DND-41 (cell line): ENCODE measurements around the gene ATP1A3.
A peak's percentile ranks its signal among the peaks of the same experiment; 100 is the strongest.
"Not testable (repeated sequence)": the region's sequence is repeated elsewhere in the genome, so short reads cannot be mapped to it uniquely, and the experiment has no call there.

Source experiments
- ATAC-seq: fragments of 200-7000 bp; cut with Tn5 transposase; 3 replicates; pipeline ENCODE4 v1.9.1; 2021; ENCODE audit warnings: low read depth; ENCODE audit not compliant: insufficient read depth
- DNase-seq: peaks from one replicate; pipeline ENCODE4 v3.0.0-alpha.2; 2020
- H2AFZ ChIP-seq: 2 replicates; pipeline ENCODE4 v1.6.0; 2012; ENCODE audit warnings: low read depth, low read length
- H3K27ac ChIP-seq: 2 replicates; pipeline ENCODE4 v1.5.1; 2012; ENCODE audit warnings: low read length, inconsistent platforms
- H3K27me3 ChIP-seq: fragments of 200-600 bp; sonication (generic); 2 replicates; pipeline ENCODE4 v1.6.0; 2012; ENCODE audit warnings: low read length, mild to moderate bottlenecking, inconsistent platforms; ENCODE audit not compliant: insufficient read depth, poor library complexity
- H3K36me3 ChIP-seq: 2 replicates; pipeline ENCODE4 v1.5.1; 2012; ENCODE audit warnings: low read length, inconsistent platforms; ENCODE audit not compliant: insufficient read depth
- H3K4me1 ChIP-seq: 2 replicates; pipeline ENCODE4 v1.5.1; 2012; ENCODE audit warnings: mild to moderate bottlenecking, low read length; ENCODE audit not compliant: insufficient read depth
- H3K4me2 ChIP-seq: 2 replicates; pipeline ENCODE4 v1.6.0; 2012; ENCODE audit warnings: mild to moderate bottlenecking, moderate library complexity, low read length, inconsistent platforms; ENCODE audit not compliant: insufficient read depth
- H3K4me3 ChIP-seq, 2 experiments: fragments of 200-600 bp in 1 of 2; shearing (Covaris generic) in 1 of 2; 2 replicates each; pipeline ENCODE4 v1.5.1; 2012 to 2016; ENCODE audit warnings: inconsistent platforms in 2 of 2, low read length in 2 of 2, mild to moderate bottlenecking in 2 of 2, low read depth in 1 of 2, moderate library complexity in 1 of 2
- H3K79me2 ChIP-seq: 2 replicates; pipeline ENCODE4 v1.6.0; 2012; ENCODE audit warnings: low read length, inconsistent platforms; ENCODE audit not compliant: insufficient read depth
- H3K9ac ChIP-seq: 2 replicates; pipeline ENCODE4 v1.6.0; 2012; ENCODE audit warnings: low read depth, mild to moderate bottlenecking, inconsistent platforms, low read length, moderate library complexity
- H3K9me3 ChIP-seq: 2 replicates; pipeline ENCODE4 v1.5.1; 2012; ENCODE audit warnings: low read length, moderate library complexity, mild to moderate bottlenecking, inconsistent platforms; ENCODE audit not compliant: insufficient read depth, severe bottlenecking
- H4K20me1 ChIP-seq: 2 replicates; pipeline ENCODE4 v1.6.0; 2012; ENCODE audit warnings: low read length; ENCODE audit not compliant: insufficient read depth
- EZH2 ChIP-seq: IDR thresholded peaks from 3 replicates; pipeline ENCODE4 v1.6.1; 2012; ENCODE audit warnings: borderline replicate concordance, low read depth, mild to moderate bottlenecking, moderate library complexity, low read length, inconsistent platforms; ENCODE audit not compliant: severe bottlenecking
- TF ChIP-seq, protein P1 (sequence below): IDR thresholded peaks from 2 replicates; pipeline ENCODE4 v1.5.1; 2012; ENCODE audit warnings: borderline replicate concordance, low read length, moderate library complexity, mild to moderate bottlenecking; ENCODE audit not compliant: poor library complexity, severe bottlenecking; ENCODE audit errors: extremely low read depth

Gene ATP1A3

DNA sequence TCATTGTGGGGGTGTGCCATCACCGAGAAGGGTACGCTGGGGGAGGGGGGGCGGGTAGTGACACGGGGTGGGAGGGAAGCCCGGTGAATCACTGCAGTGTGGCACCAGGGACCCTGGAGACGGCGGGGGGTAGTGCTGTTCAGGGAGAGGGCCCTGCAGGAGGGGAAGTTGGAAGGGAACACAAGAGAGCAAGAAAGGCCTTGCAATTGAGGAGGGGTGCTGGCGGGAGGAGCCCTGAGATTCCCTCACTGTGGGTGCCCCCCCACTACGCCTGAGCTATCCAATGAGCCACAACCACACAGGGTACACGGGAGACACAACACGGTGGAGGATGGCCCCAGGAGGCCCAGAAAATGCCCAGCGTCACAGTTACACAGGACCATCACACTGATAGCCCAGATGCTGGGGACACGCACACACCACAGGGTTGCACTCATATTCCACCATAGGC, 516 bp upstream of the ATP1A3 start:
- peak overlapping the region; percentile 96 for H3K4me2 ChIP-seq
- H3K9me3 ChIP-seq: no peaks in the 10 kb centered on the region
- H3K36me3 ChIP-seq: no peaks in the 10 kb centered on the region
- ATAC-seq (peak; percentile 37), DNase-seq (peak; percentile 68)
- peaks cover 7% of the 10 kb centered on the region for H4K20me1 ChIP-seq
- 0 out of 2 replicates have a peak overlapping the region, but pooled peaks have one; percentile 71 for H3K27ac ChIP-seq
- peaks cover 17% of the 10 kb centered on the region for H3K79me2 ChIP-seq
- peak overlapping the region; percentile 77; the same call in 1 of the 2 replicates for H2AFZ ChIP-seq
- peak overlapping the region in 1 of 2 experiments; percentile 82; a peak in 3 of 4 replicates for H3K4me3 ChIP-seq
- TF ChIP-seq EZH2: no peak
- TF ChIP-seq, protein P1, sequence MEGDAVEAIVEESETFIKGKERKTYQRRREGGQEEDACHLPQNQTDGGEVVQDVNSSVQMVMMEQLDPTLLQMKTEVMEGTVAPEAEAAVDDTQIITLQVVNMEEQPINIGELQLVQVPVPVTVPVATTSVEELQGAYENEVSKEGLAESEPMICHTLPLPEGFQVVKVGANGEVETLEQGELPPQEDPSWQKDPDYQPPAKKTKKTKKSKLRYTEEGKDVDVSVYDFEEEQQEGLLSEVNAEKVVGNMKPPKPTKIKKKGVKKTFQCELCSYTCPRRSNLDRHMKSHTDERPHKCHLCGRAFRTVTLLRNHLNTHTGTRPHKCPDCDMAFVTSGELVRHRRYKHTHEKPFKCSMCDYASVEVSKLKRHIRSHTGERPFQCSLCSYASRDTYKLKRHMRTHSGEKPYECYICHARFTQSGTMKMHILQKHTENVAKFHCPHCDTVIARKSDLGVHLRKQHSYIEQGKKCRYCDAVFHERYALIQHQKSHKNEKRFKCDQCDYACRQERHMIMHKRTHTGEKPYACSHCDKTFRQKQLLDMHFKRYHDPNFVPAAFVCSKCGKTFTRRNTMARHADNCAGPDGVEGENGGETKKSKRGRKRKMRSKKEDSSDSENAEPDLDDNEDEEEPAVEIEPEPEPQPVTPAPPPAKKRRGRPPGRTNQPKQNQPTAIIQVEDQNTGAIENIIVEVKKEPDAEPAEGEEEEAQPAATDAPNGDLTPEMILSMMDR: peak; percentile 23
- H3K27me3 ChIP-seq: no peaks in the 10 kb centered on the region
- peak overlapping the region; percentile 69; the same call in 1 of the 2 replicates for H3K9ac ChIP-seq
- peaks cover 47% of the 10 kb centered on the region for H3K4me1 ChIP-seq

DNA sequence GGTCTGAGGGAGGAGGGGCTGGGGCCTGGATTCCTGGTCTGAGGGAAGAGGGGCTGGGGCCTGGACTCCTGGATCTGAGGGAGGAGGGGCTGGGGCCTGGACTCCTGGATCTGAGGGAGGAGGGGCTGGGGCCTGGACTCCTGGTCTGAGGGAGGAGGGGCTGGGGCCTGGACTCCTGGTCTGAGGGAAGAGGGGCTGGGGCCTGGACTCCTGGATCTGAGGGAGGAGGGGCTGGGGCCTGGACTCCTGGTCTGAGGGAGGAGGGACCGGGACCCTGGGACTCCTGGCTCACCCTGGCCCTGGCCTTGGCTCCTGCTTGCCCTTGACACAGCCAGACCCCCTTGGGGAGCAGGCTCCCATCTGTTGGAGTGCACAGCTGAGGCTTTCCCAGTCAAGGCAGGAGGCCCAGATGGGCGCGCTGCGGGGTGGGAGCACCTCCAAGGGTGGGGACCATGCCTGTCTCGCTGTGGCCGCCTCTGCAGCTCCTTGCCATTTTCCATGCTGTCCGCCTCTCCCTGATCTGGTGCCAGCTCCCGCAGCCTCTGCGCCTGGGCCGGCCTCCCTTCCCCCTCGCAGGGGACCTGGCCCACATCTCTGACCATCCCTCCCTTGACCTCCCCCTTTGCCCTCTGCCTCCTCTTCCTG, 2.0 kb downstream of the ATP1A3 start:
- peaks cover 17% of the 10 kb centered on the region for H3K79me2 ChIP-seq
- peaks cover 18% of the 10 kb centered on the region for H3K36me3 ChIP-seq
- peak overlapping the region in 1 of 2 experiments; percentile 29; a peak in 2 of 4 replicates for H3K4me3 ChIP-seq
- H3K27me3 ChIP-seq, ATAC-seq, H2AFZ ChIP-seq, H3K9ac ChIP-seq, H3K9me3 ChIP-seq, H3K27ac ChIP-seq, DNase-seq, H4K20me1 ChIP-seq: not testable (repeated sequence)
- peaks cover 32% of the 10 kb centered on the region for H3K4me1 ChIP-seq
- H3K4me2 ChIP-seq: peak overlapping the region; percentile 96

DNA sequence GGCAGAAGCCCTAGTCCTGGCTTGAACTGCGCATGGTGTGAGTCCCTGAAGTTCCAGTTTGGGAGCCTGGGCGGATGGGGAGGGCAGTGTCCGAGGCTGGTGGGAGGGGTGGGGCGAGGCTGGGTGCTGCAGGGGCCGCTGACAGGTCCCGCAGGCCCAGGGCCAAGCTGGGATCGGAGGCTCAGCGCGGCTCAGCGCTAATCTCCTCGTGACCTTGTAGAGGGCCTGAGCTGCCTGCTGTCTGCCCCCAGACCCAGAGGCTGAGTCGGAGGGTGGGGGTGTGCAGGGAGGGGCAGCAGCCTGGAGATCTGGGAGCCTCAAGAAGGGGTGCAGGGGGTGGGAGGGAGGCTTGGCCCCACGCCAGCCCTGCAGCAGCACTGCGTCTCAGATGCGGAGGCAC, 3.0 kb downstream of the ATP1A3 start:
- H3K4me3 ChIP-seq: no peak overlapping the region
- no peak for DNase-seq
- H3K4me1 ChIP-seq: peaks cover 25% of the 10 kb centered on the region
- no peaks in the 10 kb centered on the region for H3K27me3 ChIP-seq
- no peak overlapping the region for H3K27ac ChIP-seq
- TF ChIP-seq, protein P1: no peak
- TF ChIP-seq EZH2: no peak
- H3K4me2 ChIP-seq: no peak overlapping the region
- peaks cover 17% of the 10 kb centered on the region for H3K79me2 ChIP-seq
- H4K20me1 ChIP-seq: peaks cover 7% of the 10 kb centered on the region
- no peaks in the 10 kb centered on the region for H3K9me3 ChIP-seq
- no peak overlapping the region for H2AFZ ChIP-seq
- no peak overlapping the region for H3K9ac ChIP-seq
- no peak for ATAC-seq
- peaks cover 27% of the 10 kb centered on the region for H3K36me3 ChIP-seq

DNA sequence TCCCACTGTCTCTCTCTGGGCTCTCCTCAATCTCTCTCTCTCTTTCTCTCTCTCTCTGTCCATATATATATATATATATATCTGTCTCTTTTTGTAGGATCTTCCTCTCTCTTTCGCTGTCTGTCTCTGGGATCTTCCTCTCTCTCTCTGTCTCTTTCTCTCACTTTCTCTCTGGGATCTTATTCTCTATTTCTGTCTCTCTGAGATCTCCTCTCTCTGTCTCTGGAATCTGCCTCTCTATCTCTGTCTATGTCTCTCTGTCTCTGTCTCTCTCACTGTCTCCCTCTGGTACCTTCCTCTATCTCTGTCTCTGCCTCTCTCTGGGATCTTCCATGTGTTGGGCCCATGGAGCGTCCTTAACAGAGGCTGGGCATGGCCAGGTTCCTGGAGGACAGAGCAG, 3.4 kb downstream of the ATP1A3 start:
- Histone ChIP-seq H3K9ac (no peak overlapping the region), H3K4me3 (no peak overlapping the region), H3K4me2 (no peak overlapping the region), H3K27me3 (no peaks in the 10 kb centered on the region), H3K36me3 (peaks cover 31% of the 10 kb centered on the region), H4K20me1 (peaks cover 7% of the 10 kb centered on the region), H2AFZ (no peak overlapping the region), H3K9me3 (no peaks in the 10 kb centered on the region), H3K79me2 (peaks cover 17% of the 10 kb centered on the region), H3K4me1 (peaks cover 25% of the 10 kb centered on the region), H3K27ac (no peak overlapping the region)
- DNase-seq: no peak
- no peak for ATAC-seq
- no peak for TF ChIP-seq EZH2
- TF ChIP-seq, protein P1: no peak
